Gastroesophageal sphincter (tissue), 3 donors: ENCODE data around the gene MGST2.

Experiments used
- CTCF ChIP-seq, 4 experiments: fragments of 200-600 bp in 2 of 4; fragments of 450-650 bp in 2 of 4; sonication (generic) in 1 of 4; IDR thresholded peaks; one replicate each; pipeline ENCODE4 v1.5.1; 2017 to 2019; ENCODE audit warnings: antibody characterized with exemption in 4 of 4, mild to moderate bottlenecking in 2 of 4, moderate library complexity in 2 of 4
- EP300 ChIP-seq: sonication (generic); formaldehyde crosslinking; IDR thresholded peaks from one replicate; pipeline ENCODE4 v1.6.1; 2017; ENCODE audit warnings: antibody characterized with exemption, mild to moderate bottlenecking
- POLR2A ChIP-seq, 2 donors: fragments of 450-650 bp; IDR thresholded peaks; one replicate each; pipeline ENCODE4 v1.6.1; 2017; ENCODE audit warnings: antibody characterized with exemption in 2 of 2, mild to moderate bottlenecking in 2 of 2, moderate library complexity in 1 of 2
- POLR2AphosphoS5 ChIP-seq: sonication (generic); formaldehyde crosslinking; IDR thresholded peaks from one replicate; pipeline ENCODE4 v1.6.1; 2017; ENCODE audit warnings: antibody characterized with exemption

GRCh38 chr4:139740531-139741041, 75.0 kb downstream of the MGST2 start:
- peak in 2 of 4 experiments; percentile 22 to 48 for TF ChIP-seq CTCF (IDR thresholded peaks at IDR 0.05)
- no peak for TF ChIP-seq POLR2A (IDR thresholded peaks at IDR 0.05)
- TF ChIP-seq POLR2AphosphoS5, result peak; percentile 75
- TF ChIP-seq EP300, result no peak
